CD14-positive monocyte (primary cell): Measurements from ENCODE around the gene LRRN2. TPM values are rescaled to one million over a fixed set of nuclear protein-coding genes. Genes with fewer than 3 reads are reported as not detected.

Source experiments
- DNase-seq, 3 donors: peaks; one replicate each; pipeline ENCODE4 v3.0.0-alpha.2; 2011 to 2022
- H2AFZ ChIP-seq: 2 replicates; pipeline ENCODE4 v1.6.0; 2012; ENCODE audit warnings: mild to moderate bottlenecking, low read depth, low read length, inconsistent platforms; ENCODE audit not compliant: insufficient read depth, poor library complexity, severe bottlenecking
- H3K27ac ChIP-seq, 2 donors: 1 replicate in 1 of 2; 2 replicates in 1 of 2; pipeline ENCODE4 v1.5.1; 2012 to 2013; ENCODE audit warnings: low read length in 2 of 2, control low read depth in 1 of 2, inconsistent platforms in 1 of 2, low read depth in 1 of 2, mild to moderate bottlenecking in 1 of 2
- H3K27me3 ChIP-seq, 2 donors: one replicate each; pipeline versions ENCODE4 v1.6.0 to v1.6.1; 2011 to 2013; ENCODE audit warnings: low read length in 2 of 2; ENCODE audit not compliant: control insufficient read depth in 2 of 2, insufficient read depth in 2 of 2
- H3K36me3 ChIP-seq, 2 donors: replicated peaks in 1 of 2; 1 replicate in 1 of 2; 2 replicates in 1 of 2; pipeline versions ENCODE4 v1.5.1 to v1.6.1; 2012 to 2013; ENCODE audit warnings: low read length in 2 of 2, control low read depth in 1 of 2, inconsistent platforms in 1 of 2, mild to moderate bottlenecking in 1 of 2; ENCODE audit not compliant: insufficient read depth in 2 of 2, control insufficient read depth in 1 of 2
- H3K4me1 ChIP-seq, 2 donors: 1 replicate in 1 of 2; 2 replicates in 1 of 2; pipeline versions ENCODE4 v1.5.1 to v1.6.1; 2012 to 2013; ENCODE audit warnings: low read length in 2 of 2, control low read depth in 1 of 2, inconsistent platforms in 1 of 2, mild to moderate bottlenecking in 1 of 2, moderate library complexity in 1 of 2; ENCODE audit not compliant: insufficient read depth in 2 of 2, control insufficient read depth in 1 of 2
- H3K4me2 ChIP-seq: replicated peaks from 2 replicates; pipeline ENCODE3; 2012; ENCODE audit warnings: low read length, moderate library complexity, mild to moderate bottlenecking; ENCODE audit not compliant: poor library complexity, severe bottlenecking; ENCODE audit errors: extremely low read depth
- H3K4me3 ChIP-seq, 3 experiments: fragments of 200-600 bp in 1 of 3; sonication (generic) in 1 of 3; replicated peaks in 1 of 3; 1 replicate in 2 of 3; 2 replicates in 1 of 3; pipeline ENCODE4 v1.5.1; 2011 to 2013; ENCODE audit warnings: low read length in 3 of 3, mild to moderate bottlenecking in 3 of 3, control low read depth in 2 of 3, low read depth in 2 of 3, inconsistent platforms in 1 of 3, moderate library complexity in 1 of 3
- H3K79me2 ChIP-seq: 2 replicates; pipeline ENCODE4 v1.6.0; 2012; ENCODE audit warnings: mild to moderate bottlenecking, control low read depth, inconsistent platforms, low read length, moderate library complexity; ENCODE audit not compliant: insufficient read depth
- H3K9ac ChIP-seq: 2 replicates; pipeline ENCODE4 v1.6.0; 2017; ENCODE audit warnings: low read length, mild to moderate bottlenecking; ENCODE audit not compliant: insufficient read depth, poor library complexity, severe bottlenecking
- H3K9me3 ChIP-seq, 2 donors: replicated peaks in 1 of 2; 1 replicate in 1 of 2; 2 replicates in 1 of 2; pipeline versions ENCODE4 v1.5.1 to v1.6.1; 2012 to 2013; ENCODE audit warnings: low read length in 2 of 2, control low read depth in 1 of 2; ENCODE audit not compliant: control insufficient read depth in 1 of 2, insufficient read depth in 1 of 2
- H4K20me1 ChIP-seq: 2 replicates; pipeline ENCODE4 v1.6.0; 2012; ENCODE audit warnings: mild to moderate bottlenecking, low read length, control low read depth, moderate library complexity; ENCODE audit not compliant: insufficient read depth
- H3K27ac Mint-ChIP-seq, 7 donors: one replicate each; pipeline ENCODE4 v1.8.0; 2020; ENCODE audit warnings: mild to moderate bottlenecking in 7 of 7, mixed read lengths in 7 of 7, moderate library complexity in 6 of 7, inconsistent platforms in 2 of 7
- H3K27me3 Mint-ChIP-seq, 3 donors: one replicate each; pipeline ENCODE4 v1.8.0; 2021 to 2022; ENCODE audit warnings: low read depth in 3 of 3, mild to moderate bottlenecking in 3 of 3, mixed read lengths in 3 of 3, moderate library complexity in 3 of 3, inconsistent platforms in 1 of 3
- H3K36me3 Mint-ChIP-seq, 2 donors: one replicate each; pipeline ENCODE4 v1.8.0; 2020; ENCODE audit warnings: mixed read lengths in 2 of 2, inconsistent platforms in 1 of 2, mild to moderate bottlenecking in 1 of 2
- H3K4me1 Mint-ChIP-seq: one replicate; pipeline ENCODE4 v1.8.0; 2020; ENCODE audit warnings: mild to moderate bottlenecking, mixed read lengths
- H3K4me3 Mint-ChIP-seq, 2 donors: one replicate each; pipeline ENCODE4 v1.8.0; 2020; ENCODE audit warnings: mild to moderate bottlenecking in 2 of 2, mixed read lengths in 2 of 2, moderate library complexity in 1 of 2
- H3K9me3 Mint-ChIP-seq, 7 donors: one replicate each; pipeline ENCODE4 v1.8.0; 2020 to 2022; ENCODE audit warnings: mixed read lengths in 7 of 7, mild to moderate bottlenecking in 6 of 7, moderate library complexity in 6 of 7, inconsistent platforms in 2 of 7
- CTCF ChIP-seq: fragments of 200-600 bp; IDR thresholded peaks from one replicate; pipeline ENCODE4 v1.8.0; 2022; ENCODE audit warnings: antibody characterized with exemption, mild to moderate bottlenecking
- WGBS: methylation state at CpG from one replicate; pipeline ENCODE4 v1.1.5; 2013; ENCODE audit warnings: missing lambda C conversion rate; ENCODE audit not compliant: insufficient coverage; 5-methylcytosine and 5-hydroxymethylcytosine counted together
- intact Hi-C, 2 donors: fragments of 100-400 bp; cut with micrococcal nuclease; formaldehyde crosslinking; loops; one replicate each; pipeline versions ENCODE4 v1.15.0 to v1.15.1; 2023
- polyA plus RNA-seq, 3 donors: library from polyadenylated mRNA; depleted of rRNA in 1 of 3; unstranded in 2 of 3; stranded (reverse) in 1 of 3; fragments of 300-500 nt in 2 of 3; fragments of >200 nt in 1 of 3; fragmentation: Illumina TruSeq in 2 of 3; gene quantifications; 1 replicate in 2 of 3; 2 replicates in 1 of 3; pipeline ENCODE4 v1.2.3, GENCODE V29; 2012 to 2021

LRRN2 gene
- polyA plus RNA-seq, 3 donors = not detected

GRCh38 chr1:204588826-204589225 lies 96.7 kb downstream of the LRRN2 start:
- Histone ChIP-seq H3K27ac (no peak overlapping the region), H3K4me2 (no peak overlapping the region), H3K4me3 (no peak overlapping the region), H3K9ac (no peak overlapping the region), H3K9me3 (no peaks in the 10 kb centered on the region), H3K4me1 (no peaks in the 10 kb centered on the region), H3K36me3 (no peaks in the 10 kb centered on the region), H2AFZ (no peak overlapping the region), H3K27me3 (no peaks in the 10 kb centered on the region), H4K20me1 (no peaks in the 10 kb centered on the region), H3K79me2 (no peaks in the 10 kb centered on the region)
- no peak overlapping the region for H3K4me3 Mint-ChIP-seq
- H3K9me3 Mint-ChIP-seq = no peaks in the 10 kb centered on the region
- TF ChIP-seq CTCF = no peak
- H3K36me3 Mint-ChIP-seq = peaks cover 7 to 10% of the 10 kb centered on the region in 2 donors
- H3K4me1 Mint-ChIP-seq = peaks cover 2% of the 10 kb centered on the region
- peaks cover 0 to 4% (median 2%) of the 10 kb centered on the region in 3 donors for H3K27me3 Mint-ChIP-seq
- DNase-seq = no peak
- WGBS = 100% methylated on average over 1 of the region's 5 CpGs
- H3K27ac Mint-ChIP-seq = no peak overlapping the region
- intact Hi-C loops = no loop called here

GRCh38 chr1:204587621-204588020 lies 97.9 kb downstream of the LRRN2 start:
- TF ChIP-seq CTCF = no peak
- Histone ChIP-seq H3K4me1 (no peaks in the 10 kb centered on the region), H3K9ac (no peak overlapping the region), H3K27me3 (no peaks in the 10 kb centered on the region), H3K36me3 (peaks cover 0 to 5% of the 10 kb centered on the region in 2 donors), H2AFZ (no peak overlapping the region), H3K4me3 (no peak overlapping the region), H4K20me1 (no peaks in the 10 kb centered on the region), H3K4me2 (no peak overlapping the region), H3K79me2 (no peaks in the 10 kb centered on the region), H3K9me3 (no peaks in the 10 kb centered on the region), H3K27ac (no peak overlapping the region)
- Mint-ChIP-seq H3K27ac (no peak overlapping the region), H3K4me1 (peaks cover 4% of the 10 kb centered on the region), H3K36me3 (peaks cover 9 to 13% of the 10 kb centered on the region in 2 donors), H3K9me3 (no peaks in the 10 kb centered on the region), H3K4me3 (no peak overlapping the region), H3K27me3 (peaks cover 0 to 2% (median 2%) of the 10 kb centered on the region in 3 donors)
- DNase-seq = no peak
- WGBS = 100% methylated on average over 1 of the region's 6 CpGs
- intact Hi-C loops = no loop called here
